Parathyroid adenoma (tissue), 2 donors: Measurements from ENCODE around the gene ANKH.

Source experiments
- H2AFZ ChIP-seq: fragments of 300-600 bp; sonication (generic); one replicate; pipeline ENCODE4 v1.7.0; 2017; ENCODE audit warnings: antibody characterized with exemption, mild to moderate bottlenecking
- H3K27ac ChIP-seq: fragments of 300-600 bp; sonication (generic); one replicate; pipeline ENCODE4 v1.7.0; 2017
- H3K27me3 ChIP-seq: fragments of 300-600 bp; sonication (generic); one replicate; pipeline ENCODE4 v1.7.0; 2017; ENCODE audit warnings: low read length; ENCODE audit not compliant: control insufficient read depth, insufficient read depth
- H3K36me3 ChIP-seq: fragments of 300-600 bp; sonication (generic); one replicate; pipeline ENCODE4 v1.7.0; 2017; ENCODE audit warnings: low read length; ENCODE audit not compliant: control insufficient read depth, insufficient read depth
- H3K4me1 ChIP-seq: fragments of 300-600 bp; sonication (generic); one replicate; pipeline ENCODE4 v1.7.0; 2017; ENCODE audit warnings: control low read depth
- H3K4me2 ChIP-seq: fragments of 300-600 bp; sonication (generic); one replicate; pipeline ENCODE4 v1.7.0; 2017; ENCODE audit warnings: low read length
- H3K4me3 ChIP-seq: fragments of 300-600 bp; sonication (generic); one replicate; pipeline ENCODE4 v1.7.0; 2017; ENCODE audit warnings: low read depth, low read length
- H3K79me2 ChIP-seq: fragments of 300-600 bp; sonication (generic); one replicate; pipeline ENCODE4 v1.7.0; 2017; ENCODE audit warnings: control low read depth
- H3K9ac ChIP-seq: fragments of 300-600 bp; sonication (generic); one replicate; pipeline ENCODE4 v1.7.0; 2017; ENCODE audit warnings: mild to moderate bottlenecking
- H3K9me3 ChIP-seq: fragments of 300-600 bp; sonication (generic); one replicate; pipeline ENCODE4 v1.7.0; 2017; ENCODE audit warnings: low read length; ENCODE audit not compliant: control insufficient read depth
- TF ChIP-seq, protein P1 (sequence below): fragments of 300-600 bp; sonication (generic); IDR thresholded peaks from one replicate; pipeline ENCODE4 v1.7.0; 2017; ENCODE audit warnings: antibody characterized with exemption, mild to moderate bottlenecking
- donor health status: primary hyperparathyroidism.

The ANKH gene

DNA sequence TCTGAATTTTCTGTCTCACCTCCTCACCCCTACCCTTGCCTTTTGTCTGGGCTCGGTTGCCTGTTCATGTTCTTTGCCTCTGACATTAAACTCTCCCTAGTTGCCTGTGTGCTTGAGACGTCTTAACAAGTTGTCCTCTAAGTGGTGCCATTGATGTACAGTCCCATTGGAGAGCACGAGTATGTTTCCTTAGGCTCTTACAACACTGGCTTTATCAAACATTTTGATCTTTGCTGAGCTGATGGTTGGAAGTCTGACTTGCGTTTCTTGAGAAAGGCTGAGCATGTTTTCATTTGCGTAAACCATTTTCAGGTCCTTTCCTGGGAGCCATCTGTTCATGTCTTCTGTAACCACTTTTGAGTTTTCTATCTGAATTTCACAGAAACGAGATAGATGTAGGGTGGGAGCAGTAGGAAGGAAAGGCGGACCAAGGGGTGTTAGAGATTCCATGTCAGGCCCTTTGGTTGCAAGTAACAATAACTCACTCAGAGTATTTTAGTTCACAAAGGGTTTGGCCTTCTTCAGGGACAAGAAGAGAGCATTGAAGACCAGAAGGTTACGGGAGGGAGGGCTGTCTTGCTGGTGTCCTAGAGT is 171.7 kb downstream of the ANKH start:
- H2AFZ ChIP-seq: no peak overlapping the region
- no peaks in the 10 kb centered on the region for H3K27me3 ChIP-seq
- H3K36me3 ChIP-seq: no peaks in the 10 kb centered on the region
- no peak overlapping the region for H3K9ac ChIP-seq
- H3K4me2 ChIP-seq: peak overlapping the region; percentile 40
- no peak overlapping the region for H3K4me3 ChIP-seq
- no peak overlapping the region for H3K27ac ChIP-seq
- H3K79me2 ChIP-seq: no peaks in the 10 kb centered on the region
- H3K4me1 ChIP-seq: peaks cover 10% of the 10 kb centered on the region
- H3K9me3 ChIP-seq: no peaks in the 10 kb centered on the region
- TF ChIP-seq, protein P1, sequence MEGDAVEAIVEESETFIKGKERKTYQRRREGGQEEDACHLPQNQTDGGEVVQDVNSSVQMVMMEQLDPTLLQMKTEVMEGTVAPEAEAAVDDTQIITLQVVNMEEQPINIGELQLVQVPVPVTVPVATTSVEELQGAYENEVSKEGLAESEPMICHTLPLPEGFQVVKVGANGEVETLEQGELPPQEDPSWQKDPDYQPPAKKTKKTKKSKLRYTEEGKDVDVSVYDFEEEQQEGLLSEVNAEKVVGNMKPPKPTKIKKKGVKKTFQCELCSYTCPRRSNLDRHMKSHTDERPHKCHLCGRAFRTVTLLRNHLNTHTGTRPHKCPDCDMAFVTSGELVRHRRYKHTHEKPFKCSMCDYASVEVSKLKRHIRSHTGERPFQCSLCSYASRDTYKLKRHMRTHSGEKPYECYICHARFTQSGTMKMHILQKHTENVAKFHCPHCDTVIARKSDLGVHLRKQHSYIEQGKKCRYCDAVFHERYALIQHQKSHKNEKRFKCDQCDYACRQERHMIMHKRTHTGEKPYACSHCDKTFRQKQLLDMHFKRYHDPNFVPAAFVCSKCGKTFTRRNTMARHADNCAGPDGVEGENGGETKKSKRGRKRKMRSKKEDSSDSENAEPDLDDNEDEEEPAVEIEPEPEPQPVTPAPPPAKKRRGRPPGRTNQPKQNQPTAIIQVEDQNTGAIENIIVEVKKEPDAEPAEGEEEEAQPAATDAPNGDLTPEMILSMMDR: no peak

GRCh38 chr5:14699159-14699558 is 172.4 kb downstream of the ANKH start:
- Histone ChIP-seq H3K27ac (no peak overlapping the region), H3K27me3 (no peaks in the 10 kb centered on the region), H3K4me3 (no peak overlapping the region), H3K36me3 (no peaks in the 10 kb centered on the region), H2AFZ (no peak overlapping the region), H3K4me2 (no peak overlapping the region), H3K9ac (no peak overlapping the region), H3K4me1 (peaks cover 10% of the 10 kb centered on the region), H3K9me3 (no peaks in the 10 kb centered on the region), H3K79me2 (no peaks in the 10 kb centered on the region)
- TF ChIP-seq, protein P1: no peak

- H2AFZ ChIP-seq: no peak overlapping the region
- TF ChIP-seq, protein P1: no peak
- H3K9ac ChIP-seq: no peak overlapping the region
- peaks cover 10% of the 10 kb centered on the region for H3K4me1 ChIP-seq
- no peak overlapping the region for H3K4me3 ChIP-seq
- no peaks in the 10 kb centered on the region for H3K36me3 ChIP-seq
- peaks cover 2% of the 10 kb centered on the region for H3K79me2 ChIP-seq
- no peak overlapping the region for H3K4me2 ChIP-seq
- H3K27me3 ChIP-seq: no peaks in the 10 kb centered on the region
- H3K9me3 ChIP-seq: no peaks in the 10 kb centered on the region
- no peak overlapping the region for H3K27ac ChIP-seq
These were observed 173.1 kb downstream of the ANKH start for GRCh38 chr5:14698495-14698894.

DNA sequence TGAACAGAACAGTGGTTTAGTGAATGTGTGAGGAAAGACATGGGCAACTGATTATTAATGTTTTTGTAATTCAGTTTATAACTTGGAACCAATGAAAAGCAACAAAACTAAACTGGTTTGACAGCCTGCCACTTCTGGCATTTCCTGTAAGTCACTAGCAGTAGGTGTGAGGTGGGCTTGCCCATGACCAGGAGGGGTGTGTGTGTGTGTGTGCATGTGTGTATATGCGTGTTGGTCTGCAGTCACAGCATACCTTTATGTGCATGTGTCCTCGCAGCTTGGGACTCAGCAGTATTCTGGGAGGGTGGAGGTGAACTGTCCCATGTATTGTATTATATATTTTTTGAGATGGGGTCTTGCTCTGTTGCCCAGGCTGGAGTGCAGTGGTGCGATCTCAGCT is 174.7 kb downstream of the ANKH start:
- Histone ChIP-seq H3K36me3 (no peaks in the 10 kb centered on the region), H3K9ac (no peak overlapping the region), H3K4me2 (no peak overlapping the region), H3K4me1 (peaks cover 10% of the 10 kb centered on the region), H3K27me3 (no peaks in the 10 kb centered on the region), H3K9me3 (no peaks in the 10 kb centered on the region), H2AFZ (no peak overlapping the region), H3K79me2 (peaks cover 2% of the 10 kb centered on the region), H3K27ac (no peak overlapping the region), H3K4me3 (no peak overlapping the region)
- TF ChIP-seq, protein P1: no peak

- Histone ChIP-seq H3K9ac (no peak overlapping the region), H3K27ac (no peak overlapping the region), H3K4me3 (no peak overlapping the region), H2AFZ (no peak overlapping the region), H3K4me1 (peaks cover 10% of the 10 kb centered on the region), H3K27me3 (no peaks in the 10 kb centered on the region), H3K79me2 (peaks cover 2% of the 10 kb centered on the region), H3K4me2 (no peak overlapping the region), H3K36me3 (no peaks in the 10 kb centered on the region), H3K9me3 (no peaks in the 10 kb centered on the region)
- TF ChIP-seq, protein P1: no peak
These were observed 175.5 kb downstream of the ANKH start for GRCh38 chr5:14696057-14696456.
